HepG2 (cell line): ENCODE measurements around the gene RBBP9. TPM values are rescaled to one million over a fixed set of nuclear protein-coding genes. Genes with fewer than 3 reads are reported as not detected.

ENCODE experiments used
- AKAP8 ChIP-seq: sonication (generic); formaldehyde crosslinking; IDR thresholded peaks from 2 replicates; pipeline ENCODE4 v1.5.1; 2020; ENCODE audit warnings: mild to moderate bottlenecking, missing genetic modification reagents
- EED ChIP-seq: sonication (generic); formaldehyde crosslinking; IDR thresholded peaks from 2 replicates; pipeline ENCODE4 v1.5.0; 2020; ENCODE audit warnings: mild to moderate bottlenecking, missing genetic modification reagents
- HMG20A ChIP-seq: IDR thresholded peaks from 2 replicates; pipeline ENCODE4 v1.6.1; 2016; ENCODE audit warnings: borderline replicate concordance
- JARID2 ChIP-seq: sonication (generic); formaldehyde crosslinking; IDR thresholded peaks from 2 replicates; pipeline ENCODE4 v1.8.1; 2023; ENCODE audit warnings: missing genetic modification reagents, inconsistent platforms; ENCODE audit not compliant: insufficient replicate concordance
- MYPOP ChIP-seq: sonication (generic); formaldehyde crosslinking; IDR thresholded peaks from 2 replicates; pipeline ENCODE4 v1.8.1; 2023; ENCODE audit warnings: mild to moderate bottlenecking, moderate library complexity, missing genetic modification reagents
- RFX5 ChIP-seq: IDR thresholded peaks from 2 replicates; pipeline ENCODE4 v1.6.1; 2011; ENCODE audit warnings: low read depth, low read length, improper control_type of control experiment
- TP53 ChIP-seq: sonication (generic); formaldehyde crosslinking; conservative IDR thresholded peaks from 2 replicates; pipeline ENCODE4 v1.4.0; 2020; ENCODE audit warnings: missing genetic modification reagents
- polyA plus RNA-seq, 8 experiments: library from polyadenylated mRNA; depleted of rRNA in 3 of 8; stranded (reverse) in 7 of 8; unstranded in 1 of 8; fragments of >200 nt; fragmentation: Illumina TruSeq in 4 of 8; extraction: Trizol in 4 of 8; gene quantifications; 2 replicates each; pipeline versions ENCODE4 v1.2.1 to v1.2.3, GENCODE V29; 2011 to 2016; ENCODE audit warnings: low read depth in 4 of 8, missing spikeins in 1 of 8, mixed read lengths in 1 of 8; ENCODE audit not compliant: insufficient read depth in 1 of 8
- total RNA-seq, 5 experiments: library from RNA; depleted of rRNA; stranded (reverse); fragments of >200 nt; fragmentation: Illumina TruSeq; extraction: Trizol; gene quantifications; 2 replicates each; pipeline ENCODE4 v1.2.3, GENCODE V29; 2016; ENCODE audit warnings: low read depth in 1 of 5
- TF ChIP-seq, protein P1 (sequence below): sonication (generic); formaldehyde crosslinking; IDR thresholded peaks from 2 replicates; pipeline ENCODE4 v1.4.0; 2020; ENCODE audit warnings: mild to moderate bottlenecking, missing genetic modification reagents
- TF ChIP-seq, protein P2 (sequence below): fragments of 450-650 bp; IDR thresholded peaks from 2 replicates; pipeline ENCODE4 v1.6.1; 2017
- TF ChIP-seq, protein P3 (sequence below): sonication (generic); formaldehyde crosslinking; IDR thresholded peaks from 2 replicates; pipeline ENCODE4 v1.5.0; 2020; ENCODE audit warnings: mild to moderate bottlenecking, missing genetic modification reagents, borderline replicate concordance

Gene RBBP9
- total and polyA plus RNA-seq, 2 of the 13 experiments (the other 11 are each of a cell fraction or from before 2014, with no cell fraction given): 28.0 to 56.3 TPM

GRCh38 chr20:18466894-18467730 is 29.9 kb downstream of the RBBP9 start, which contains the start of the genes DZANK1 and POLR3F (continued):
- TF ChIP-seq, protein P1, sequence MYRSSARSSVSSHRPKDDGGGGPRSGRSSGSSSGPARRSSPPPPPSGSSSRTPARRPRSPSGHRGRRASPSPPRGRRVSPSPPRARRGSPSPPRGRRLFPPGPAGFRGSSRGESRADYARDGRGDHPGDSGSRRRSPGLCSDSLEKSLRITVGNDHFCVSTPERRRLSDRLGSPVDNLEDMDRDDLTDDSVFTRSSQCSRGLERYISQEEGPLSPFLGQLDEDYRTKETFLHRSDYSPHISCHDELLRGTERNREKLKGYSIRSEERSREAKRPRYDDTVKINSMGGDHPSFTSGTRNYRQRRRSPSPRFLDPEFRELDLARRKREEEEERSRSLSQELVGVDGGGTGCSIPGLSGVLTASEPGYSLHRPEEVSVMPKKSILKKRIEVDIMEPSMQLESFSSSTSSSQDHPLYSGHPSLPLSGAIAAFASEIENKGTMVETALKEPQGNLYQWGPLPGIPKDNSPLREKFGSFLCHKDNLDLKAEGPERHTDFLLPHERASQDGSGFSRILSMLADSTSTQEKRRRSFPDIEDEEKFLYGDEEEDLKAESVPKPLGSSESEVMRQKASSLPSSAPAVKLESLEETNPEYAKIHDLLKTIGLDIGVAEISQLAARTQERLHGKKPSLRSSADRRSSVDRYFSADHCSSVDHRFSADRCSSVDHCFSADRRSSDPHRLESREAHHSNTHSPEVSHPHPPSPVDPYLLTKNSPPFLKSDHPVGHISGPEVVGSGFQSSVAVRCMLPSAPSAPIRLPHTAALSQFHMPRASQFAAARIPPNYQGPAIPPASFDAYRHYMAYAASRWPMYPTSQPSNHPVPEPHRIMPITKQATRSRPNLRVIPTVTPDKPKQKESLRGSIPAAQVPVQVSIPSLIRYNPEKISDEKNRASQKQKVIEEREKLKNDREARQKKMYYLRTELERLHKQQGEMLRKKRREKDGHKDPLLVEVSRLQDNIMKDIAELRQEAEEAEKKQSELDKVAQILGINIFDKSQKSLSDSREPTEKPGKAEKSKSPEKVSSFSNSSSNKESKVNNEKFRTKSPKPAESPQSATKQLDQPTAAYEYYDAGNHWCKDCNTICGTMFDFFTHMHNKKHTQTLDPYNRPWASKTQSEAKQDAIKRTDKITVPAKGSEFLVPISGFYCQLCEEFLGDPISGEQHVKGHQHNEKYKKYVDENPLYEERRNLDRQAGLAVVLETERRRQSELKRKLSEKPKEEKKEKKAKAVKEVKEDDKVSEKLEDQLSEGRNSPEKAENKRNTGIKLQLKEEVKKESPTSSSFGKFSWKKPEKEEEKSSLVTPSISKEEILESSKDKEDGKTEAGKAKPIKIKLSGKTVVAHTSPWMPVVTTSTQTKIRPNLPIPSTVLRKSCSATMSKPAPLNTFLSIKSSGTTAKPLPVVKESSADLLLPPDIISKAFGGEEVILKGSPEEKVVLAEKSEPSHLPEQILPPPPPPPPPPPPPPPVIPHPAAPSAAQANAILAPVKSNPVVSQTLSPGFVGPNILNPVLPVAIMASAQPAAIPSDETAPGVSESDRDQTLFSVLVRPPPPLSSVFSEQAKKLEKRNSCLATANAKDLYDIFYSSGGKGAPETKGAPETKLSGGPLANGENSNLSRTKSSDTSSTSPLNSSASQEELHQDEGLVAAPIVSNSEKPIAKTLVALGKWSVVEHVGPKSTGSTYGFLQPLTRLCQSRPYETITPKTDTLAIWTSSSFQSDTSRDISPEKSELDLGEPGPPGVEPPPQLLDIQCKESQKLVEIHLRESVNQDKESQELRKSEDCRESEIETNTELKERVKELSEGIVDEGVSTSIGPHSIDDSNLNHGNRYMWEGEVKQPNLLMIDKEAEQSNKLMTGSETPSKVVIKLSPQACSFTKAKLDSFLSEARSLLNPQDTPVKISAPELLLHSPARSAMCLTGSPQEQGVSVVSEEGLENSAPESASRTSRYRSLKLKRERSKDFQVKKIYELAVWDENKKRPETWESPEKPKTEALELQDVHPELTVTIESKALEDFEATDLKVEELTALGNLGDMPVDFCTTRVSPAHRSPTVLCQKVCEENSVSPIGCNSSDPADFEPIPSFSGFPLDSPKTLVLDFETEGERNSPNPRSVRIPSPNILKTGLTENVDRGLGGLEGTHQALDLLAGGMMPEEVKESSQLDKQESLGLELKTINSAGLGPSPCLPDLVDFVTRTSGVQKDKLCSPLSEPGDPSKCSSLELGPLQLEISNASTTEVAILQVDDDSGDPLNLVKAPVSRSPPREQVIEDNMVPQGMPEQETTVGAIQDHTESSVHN (CRISPR knock-in tag): no peak
- TF ChIP-seq AKAP8 (CRISPR knock-in tag): no peak; the same call in 1 of the 2 replicates
- TF ChIP-seq MYPOP: peak; percentile 32; the same call in 1 of the 2 replicates
- no peak; the same call in 1 of the 2 replicates for TF ChIP-seq RFX5
- no peak for TF ChIP-seq JARID2 (CRISPR knock-in tag)
- TF ChIP-seq, protein P2, sequence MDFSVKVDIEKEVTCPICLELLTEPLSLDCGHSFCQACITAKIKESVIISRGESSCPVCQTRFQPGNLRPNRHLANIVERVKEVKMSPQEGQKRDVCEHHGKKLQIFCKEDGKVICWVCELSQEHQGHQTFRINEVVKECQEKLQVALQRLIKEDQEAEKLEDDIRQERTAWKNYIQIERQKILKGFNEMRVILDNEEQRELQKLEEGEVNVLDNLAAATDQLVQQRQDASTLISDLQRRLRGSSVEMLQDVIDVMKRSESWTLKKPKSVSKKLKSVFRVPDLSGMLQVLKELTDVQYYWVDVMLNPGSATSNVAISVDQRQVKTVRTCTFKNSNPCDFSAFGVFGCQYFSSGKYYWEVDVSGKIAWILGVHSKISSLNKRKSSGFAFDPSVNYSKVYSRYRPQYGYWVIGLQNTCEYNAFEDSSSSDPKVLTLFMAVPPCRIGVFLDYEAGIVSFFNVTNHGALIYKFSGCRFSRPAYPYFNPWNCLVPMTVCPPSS: no peak
- peak; percentile 35; the same call in 1 of the 2 replicates for TF ChIP-seq EED (CRISPR knock-in tag)
- TF ChIP-seq, protein P3, sequence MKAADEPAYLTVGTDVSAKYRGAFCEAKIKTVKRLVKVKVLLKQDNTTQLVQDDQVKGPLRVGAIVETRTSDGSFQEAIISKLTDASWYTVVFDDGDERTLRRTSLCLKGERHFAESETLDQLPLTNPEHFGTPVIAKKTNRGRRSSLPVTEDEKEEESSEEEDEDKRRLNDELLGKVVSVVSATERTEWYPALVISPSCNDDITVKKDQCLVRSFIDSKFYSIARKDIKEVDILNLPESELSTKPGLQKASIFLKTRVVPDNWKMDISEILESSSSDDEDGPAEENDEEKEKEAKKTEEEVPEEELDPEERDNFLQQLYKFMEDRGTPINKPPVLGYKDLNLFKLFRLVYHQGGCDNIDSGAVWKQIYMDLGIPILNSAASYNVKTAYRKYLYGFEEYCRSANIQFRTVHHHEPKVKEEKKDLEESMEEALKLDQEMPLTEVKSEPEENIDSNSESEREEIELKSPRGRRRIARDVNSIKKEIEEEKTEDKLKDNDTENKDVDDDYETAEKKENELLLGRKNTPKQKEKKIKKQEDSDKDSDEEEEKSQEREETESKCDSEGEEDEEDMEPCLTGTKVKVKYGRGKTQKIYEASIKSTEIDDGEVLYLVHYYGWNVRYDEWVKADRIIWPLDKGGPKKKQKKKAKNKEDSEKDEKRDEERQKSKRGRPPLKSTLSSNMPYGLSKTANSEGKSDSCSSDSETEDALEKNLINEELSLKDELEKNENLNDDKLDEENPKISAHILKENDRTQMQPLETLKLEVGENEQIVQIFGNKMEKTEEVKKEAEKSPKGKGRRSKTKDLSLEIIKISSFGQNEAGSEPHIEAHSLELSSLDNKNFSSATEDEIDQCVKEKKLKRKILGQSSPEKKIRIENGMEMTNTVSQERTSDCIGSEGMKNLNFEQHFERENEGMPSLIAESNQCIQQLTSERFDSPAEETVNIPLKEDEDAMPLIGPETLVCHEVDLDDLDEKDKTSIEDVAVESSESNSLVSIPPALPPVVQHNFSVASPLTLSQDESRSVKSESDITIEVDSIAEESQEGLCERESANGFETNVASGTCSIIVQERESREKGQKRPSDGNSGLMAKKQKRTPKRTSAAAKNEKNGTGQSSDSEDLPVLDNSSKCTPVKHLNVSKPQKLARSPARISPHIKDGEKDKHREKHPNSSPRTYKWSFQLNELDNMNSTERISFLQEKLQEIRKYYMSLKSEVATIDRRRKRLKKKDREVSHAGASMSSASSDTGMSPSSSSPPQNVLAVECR (CRISPR knock-in tag): peak; percentile 97
- peak; percentile 81; the same call in 1 of the 2 replicates for TF ChIP-seq TP53 (CRISPR knock-in tag)
- TF ChIP-seq HMG20A (CRISPR knock-in tag): no peak
